CD4-positive, alpha-beta T cell treated with Interleukin-15 for 4 hours (primary cell): ENCODE measurements around the gene CFAP92.
A peak's percentile ranks its signal among the peaks of the same experiment; 100 is the strongest.
"Not testable (repeated sequence)": the region's sequence is repeated elsewhere in the genome, so short reads cannot be mapped to it uniquely, and the experiment has no call there.

Experiments
- DNase-seq: peaks from one replicate; pipeline ENCODE4 v3.0.0-alpha.2; 2020; ENCODE audit warnings: low spot score

Gene CFAP92

GRCh38 chr3:128933213-128933921 is 60.5 kb downstream of the CFAP92 start:
- no peak for DNase-seq

DNA sequence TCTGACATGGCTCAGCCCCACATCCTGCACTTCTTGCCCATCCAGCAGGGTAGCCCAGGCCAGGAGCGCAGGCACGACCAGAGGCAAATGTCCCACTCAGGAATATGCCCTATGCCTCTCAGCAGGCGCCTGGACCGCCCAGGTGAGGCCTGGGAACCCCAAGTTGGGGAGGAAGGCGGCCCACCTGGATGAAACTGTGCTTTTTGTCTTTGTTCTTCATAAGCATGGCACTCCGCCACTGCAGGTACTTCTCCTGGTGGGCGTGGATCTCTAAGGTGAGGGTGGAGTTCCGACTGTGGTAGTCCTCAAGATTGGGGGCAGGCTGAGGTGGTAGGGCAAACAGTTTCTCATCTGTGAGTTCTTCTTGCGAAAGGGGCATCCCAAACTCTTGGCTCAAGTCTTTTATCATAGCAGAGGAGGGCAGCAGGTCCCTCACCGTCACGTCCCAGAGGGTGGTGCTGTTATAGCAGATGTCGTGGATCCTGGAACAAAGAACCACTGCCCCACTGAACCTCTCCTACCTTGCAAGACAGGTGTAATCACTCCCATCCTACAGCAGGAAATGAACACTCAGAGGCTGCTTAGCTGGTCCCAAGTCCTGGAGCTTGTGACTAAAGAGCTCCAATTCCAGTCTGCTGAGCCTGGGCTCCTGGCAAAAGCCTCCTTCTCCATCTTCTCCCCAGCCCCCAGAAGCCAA is 61.2 kb downstream of the CFAP92 start:
- no peak for DNase-seq

DNA sequence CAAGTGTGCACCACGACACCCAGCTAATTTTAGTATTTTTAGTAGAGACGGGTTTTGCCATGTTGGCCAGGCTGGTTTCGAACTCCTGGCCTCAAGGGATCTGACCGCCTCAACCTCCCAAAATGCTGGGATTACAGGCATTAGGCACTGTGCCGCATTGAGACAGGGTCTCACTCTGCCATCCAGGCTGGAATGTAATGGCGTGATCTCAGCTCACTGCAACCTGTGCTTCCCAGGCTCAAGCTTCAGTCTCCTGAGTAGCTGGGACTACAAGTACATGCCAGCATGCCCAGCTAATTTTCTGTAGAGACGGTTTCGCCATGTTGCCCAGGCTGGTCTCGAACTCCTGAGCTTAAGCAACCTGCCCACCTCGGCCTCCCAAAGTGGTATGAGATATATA is 62.8 kb downstream of the CFAP92 start:
- DNase-seq: no peak

DNA sequence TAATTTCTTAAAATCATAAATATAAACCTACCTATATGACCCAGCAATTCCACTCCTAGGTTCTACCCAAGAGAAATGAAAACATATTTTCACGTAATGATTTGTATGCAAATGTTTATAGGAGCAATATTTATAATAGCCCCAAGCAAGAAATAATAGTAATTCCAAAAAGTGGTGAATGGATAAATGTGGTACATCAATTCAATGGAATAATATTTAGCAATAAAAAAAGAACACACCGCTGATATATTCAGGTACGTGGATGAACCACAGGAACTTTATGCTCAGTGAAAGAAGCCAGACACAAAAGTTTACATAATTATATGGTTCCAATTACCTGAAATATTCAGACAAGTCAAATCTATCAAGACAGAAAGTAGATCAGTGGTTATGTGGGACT is 64.5 kb downstream of the CFAP92 start:
- DNase-seq: no peak

GRCh38 chr3:128923986-128924385 is 69.9 kb downstream of the CFAP92 start:
- DNase-seq: not testable (repeated sequence)

GRCh38 chr3:128923576-128923975 is 70.3 kb downstream of the CFAP92 start:
- peak; percentile 33 for DNase-seq

- peak; percentile 47 for DNase-seq
These were observed 70.9 kb downstream of the CFAP92 start for GRCh38 chr3:128922804-128923459.

- DNase-seq: no peak
These were observed 73.9 kb downstream of the CFAP92 start for GRCh38 chr3:128919988-128920387.

- no peak for DNase-seq
These were observed 76.6 kb downstream of the CFAP92 start for GRCh38 chr3:128917291-128917690.

- no peak for DNase-seq
These were observed 78.8 kb downstream of the CFAP92 start for GRCh38 chr3:128914966-128915645.

- DNase-seq: no peak
These were observed 82.0 kb downstream of the CFAP92 start for GRCh38 chr3:128911911-128912310.

- no peak for DNase-seq
These were observed 83.9 kb downstream of the CFAP92 start for GRCh38 chr3:128910006-128910405.

DNA sequence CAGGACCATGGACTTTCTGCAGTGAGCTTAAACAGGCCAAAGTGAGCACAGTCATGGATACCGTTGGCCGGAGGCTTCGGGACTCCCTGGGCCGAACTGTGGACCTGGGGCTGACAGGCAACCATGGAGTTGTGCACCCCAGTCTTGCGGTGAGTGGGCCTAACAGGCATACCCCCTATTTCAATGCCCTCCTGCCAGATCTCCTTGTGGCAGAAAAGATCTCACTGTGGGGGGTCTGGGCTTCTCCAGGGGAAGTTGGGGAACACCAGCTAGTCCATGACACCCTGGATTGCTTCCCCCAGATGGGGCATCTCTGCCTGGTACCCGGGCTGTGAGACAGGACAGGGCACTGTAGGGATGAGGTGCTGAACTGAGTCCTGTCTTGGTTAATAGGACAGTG is 84.9 kb downstream of the CFAP92 start:
- DNase-seq: no peak

DNA sequence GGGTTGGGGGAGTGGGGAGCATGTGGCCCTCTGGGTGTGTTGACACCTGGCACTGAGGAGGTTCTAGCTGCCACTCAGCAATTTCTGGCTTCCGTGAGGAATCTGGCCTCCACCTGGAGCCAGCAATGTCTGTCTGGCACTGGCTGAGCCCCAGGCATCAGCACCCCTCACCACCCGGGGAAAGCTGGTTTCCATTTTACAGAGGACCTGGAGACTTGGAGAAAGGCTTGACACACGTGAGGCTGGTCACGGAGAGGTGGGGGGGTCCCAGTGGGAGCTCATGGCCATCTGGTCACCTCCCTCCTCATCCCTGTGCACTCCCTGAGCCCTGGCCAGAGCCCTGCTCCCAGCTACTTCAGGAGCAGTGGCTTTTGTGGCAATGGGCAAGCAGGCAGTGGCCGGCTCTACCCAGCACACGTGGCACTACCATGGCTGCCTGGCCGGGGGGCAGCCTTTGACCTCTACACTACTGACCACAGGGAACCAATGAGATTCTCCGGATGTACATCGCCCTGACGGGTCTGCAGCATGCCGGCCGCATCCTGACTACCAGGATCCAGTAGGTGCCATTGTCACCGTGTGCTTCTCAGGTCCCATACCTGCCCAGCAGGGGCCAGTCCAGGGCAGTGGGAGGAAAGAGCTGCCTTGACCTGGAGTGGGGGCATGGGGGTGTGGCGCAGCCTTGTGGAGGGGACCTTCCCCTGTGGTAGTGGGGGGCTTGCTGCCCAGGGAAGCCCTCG is 86.0 kb downstream of the CFAP92 start:
- DNase-seq: no peak

GRCh38 chr3:128906804-128907525 is 86.9 kb downstream of the CFAP92 start:
- DNase-seq: no peak

- DNase-seq: no peak
These were observed 87.7 kb downstream of the CFAP92 start for GRCh38 chr3:128906031-128906803.

- no peak for DNase-seq
These were observed 90.4 kb downstream of the CFAP92 start for GRCh38 chr3:128903501-128903900.

- no peak for DNase-seq
These were observed 91.5 kb downstream of the CFAP92 start for GRCh38 chr3:128902426-128902825.

DNA sequence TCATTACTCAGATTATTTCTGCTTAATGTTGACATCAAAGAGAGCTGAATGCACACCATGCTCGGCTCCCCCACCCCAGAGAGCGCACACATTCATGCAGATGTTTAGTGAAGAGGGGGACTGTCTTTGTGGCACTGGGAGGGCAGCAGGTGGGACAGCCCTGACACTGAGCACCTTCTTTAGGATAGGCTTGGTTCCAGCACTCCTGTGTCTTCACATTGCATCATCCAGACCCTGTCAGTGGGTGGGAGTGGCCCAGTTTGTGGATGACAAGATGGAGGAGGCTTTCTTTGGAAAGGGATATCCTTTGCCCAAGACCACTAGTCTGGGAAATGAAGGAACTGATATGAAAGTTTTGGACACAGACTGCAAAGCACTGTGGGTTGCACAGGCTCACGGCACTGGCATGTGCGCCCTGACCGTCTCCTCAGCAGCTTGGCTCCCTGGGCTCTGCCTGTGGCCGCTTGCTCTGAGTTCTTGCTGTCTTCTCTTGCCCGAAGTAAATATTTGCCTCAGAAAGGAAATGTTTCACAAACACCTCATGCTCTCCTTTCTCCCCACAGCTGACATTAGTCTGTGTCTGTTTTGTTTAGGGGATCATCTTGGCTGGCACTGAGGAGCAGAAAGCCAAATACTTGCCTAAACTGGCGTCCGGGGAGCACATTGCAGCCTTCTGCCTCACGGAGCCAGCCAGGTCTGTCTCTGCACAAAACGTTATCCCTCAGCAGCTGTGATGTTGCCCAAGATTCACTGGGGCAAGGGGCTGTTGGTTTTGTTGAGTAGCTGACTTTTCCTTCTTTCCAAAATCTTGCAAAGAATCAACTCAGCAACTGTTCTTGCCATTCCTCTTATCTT is 97.8 kb downstream of the CFAP92 start:
- no peak for DNase-seq
